Right lobe of liver (tissue), 6 donors: Measurements from ENCODE around the gene ZNF519. TPM values are rescaled to one million over a fixed set of nuclear protein-coding genes. Genes with fewer than 3 reads are reported as not detected.
"Not testable (repeated sequence)": the region's sequence is repeated elsewhere in the genome, so short reads cannot be mapped to it uniquely, and the experiment has no call there.

ENCODE experiments used
- ATAC-seq, 4 donors: fragments of 200-7000 bp; cut with Tn5 transposase; one replicate each; pipeline ENCODE4 v1.9.1; 2020; ENCODE audit warnings: mild to moderate bottlenecking in 4 of 4, moderate library complexity in 4 of 4
- DNase-seq, 3 donors: peaks; one replicate each; pipeline ENCODE4 v3.0.0-alpha.2; 2020
- H3K27ac ChIP-seq, 3 donors: fragments of 200-600 bp; one replicate each; pipeline ENCODE4 v1.8.0; 2022
- H3K27me3 ChIP-seq, 2 donors: fragments of 200-600 bp; one replicate each; pipeline ENCODE4 v1.8.0; 2022
- H3K36me3 ChIP-seq, 4 donors: fragments of 200-600 bp; sonication (generic) in 1 of 4; one replicate each; pipeline versions ENCODE4 v1.5.1 to v1.8.0; 2017 to 2022; ENCODE audit warnings: control low read depth in 1 of 4
- H3K4me1 ChIP-seq, 4 donors: fragments of 200-600 bp; sonication (generic) in 1 of 4; one replicate each; pipeline versions ENCODE4 v1.5.1 to v1.8.0; 2017 to 2022; ENCODE audit warnings: control low read depth in 1 of 4
- H3K4me3 ChIP-seq, 3 donors: fragments of 200-600 bp; one replicate each; pipeline ENCODE4 v1.8.0; 2022
- H3K9me3 ChIP-seq, 4 donors: fragments of 200-600 bp; sonication (generic) in 1 of 4; one replicate each; pipeline versions ENCODE4 v1.5.1 to v1.8.0; 2017 to 2022; ENCODE audit warnings: control low read depth in 1 of 4
- POLR2A ChIP-seq: fragments of 450-650 bp; IDR thresholded peaks from one replicate; pipeline ENCODE4 v1.6.1; 2017; ENCODE audit warnings: antibody characterized with exemption, mild to moderate bottlenecking
- WGBS: methylation state at CpG from one replicate; pipeline ENCODE4 v1.1.6; 2018; ENCODE audit warnings: low coverage, low lambda C conversion rate; ENCODE audit not compliant: insufficient coverage; ENCODE audit errors: missing lambda C conversion rate; 5-methylcytosine and 5-hydroxymethylcytosine counted together
- intact Hi-C, 2 donors: fragments of 100-400 bp; cut with DNase I; formaldehyde crosslinking; loops; one replicate each; pipeline versions ENCODE4 v1.11.2 to v1.14.1; 2022
- long read RNA-seq: library from polyadenylated mRNA; unstranded; transcript quantifications from one replicate; pipeline ENCODE4 v2.0.0, GENCODE V29; 2019
- total RNA-seq, 6 experiments: library from RNA; depleted of rRNA in 2 of 6; stranded (reverse); fragments of >200 nt in 2 of 6; fragmentation: NEBNext Ultra II Directional in 3 of 6; extraction: Animal tissue kit (Norgen Biotek cat#: 25700) in 3 of 6; gene quantifications; one replicate each; pipeline versions ENCODE4 v1.1.0 to v1.2.4, GENCODE V29; 2016 to 2023
- TF ChIP-seq, protein P1 (sequence below), 4 donors: fragments of 200-600 bp in 3 of 4; fragments of 450-650 bp in 1 of 4; IDR thresholded peaks; one replicate each; pipeline versions ENCODE4 v1.5.1 to v1.8.0; 2016 to 2022; ENCODE audit warnings: antibody characterized with exemption in 4 of 4, mild to moderate bottlenecking in 2 of 4
- donor health status: DM: no; HTN: yes; CAD: no.
- donor health status: DM: no; HTN: no; CAD: no.
- donor health status: DM: no; HTN: no; CAD: no.
- donor health status: DM: no; HTN: yes; CAD: no.
- donor health status: DM: no; HTN: yes; CAD: no.

Gene ZNF519
- total RNA-seq = 1 to 10 TPM in 5 of 6 experiments, under 1 TPM in 1; 0.66 to 2.1 (median 1.5) TPM
- long read RNA-seq = 0 reads

DNA sequence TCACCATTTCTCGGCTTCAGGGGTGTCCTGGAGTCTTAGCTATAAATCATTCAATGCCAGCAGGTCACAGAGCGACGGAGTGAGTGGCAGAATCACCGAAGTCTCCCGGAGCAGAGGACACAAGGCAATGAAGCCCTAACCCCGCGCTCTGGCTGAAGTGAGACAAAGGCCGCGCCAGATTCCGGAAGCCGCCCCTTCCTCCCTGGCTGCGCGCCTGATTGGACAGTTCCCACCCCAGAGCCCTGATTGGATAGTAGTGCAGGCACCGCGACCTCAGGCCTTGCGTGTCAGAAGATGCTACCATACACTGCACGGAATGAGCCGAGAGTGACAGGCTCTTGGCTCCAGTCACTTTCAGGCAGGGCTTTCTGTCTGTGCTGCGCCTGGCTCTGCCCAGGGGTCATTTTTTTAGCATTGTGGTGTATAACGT, at the start of gene ZNF519:
TSS of gene ZNF519 (minus strand) at position 165 of the 430 bp plus-strand sequence. CDS start at position 7, 158 bp downstream.
- H3K9me3 ChIP-seq, intact Hi-C loops, H3K36me3 ChIP-seq, H3K4me1 ChIP-seq, H3K27ac ChIP-seq, H3K27me3 ChIP-seq: not testable (repeated sequence)
- ATAC-seq = peak; percentile 100
- WGBS = 0% methylated on average over 11 of the region's 20 CpGs
- peak; percentile 89 to 95 (median 93) for DNase-seq
- H3K4me3 ChIP-seq = peak within 1 kb of the TSS; percentile 41 to 58 (median 58)

- DNase-seq (no peak), ATAC-seq (peak in 2 of 4 donors; percentile 11 to 28)
- Histone ChIP-seq H3K36me3 (no peaks in the 10 kb centered on the region), H3K27ac (no peak overlapping the region), H3K27me3 (no peaks in the 10 kb centered on the region), H3K9me3 (no peaks in the 10 kb centered on the region), H3K4me3 (peak overlapping the region in 1 of 3 donors; percentile 58), H3K4me1 (no peaks in the 10 kb centered on the region)
- no peak for TF ChIP-seq POLR2A
- TF ChIP-seq, protein P1, sequence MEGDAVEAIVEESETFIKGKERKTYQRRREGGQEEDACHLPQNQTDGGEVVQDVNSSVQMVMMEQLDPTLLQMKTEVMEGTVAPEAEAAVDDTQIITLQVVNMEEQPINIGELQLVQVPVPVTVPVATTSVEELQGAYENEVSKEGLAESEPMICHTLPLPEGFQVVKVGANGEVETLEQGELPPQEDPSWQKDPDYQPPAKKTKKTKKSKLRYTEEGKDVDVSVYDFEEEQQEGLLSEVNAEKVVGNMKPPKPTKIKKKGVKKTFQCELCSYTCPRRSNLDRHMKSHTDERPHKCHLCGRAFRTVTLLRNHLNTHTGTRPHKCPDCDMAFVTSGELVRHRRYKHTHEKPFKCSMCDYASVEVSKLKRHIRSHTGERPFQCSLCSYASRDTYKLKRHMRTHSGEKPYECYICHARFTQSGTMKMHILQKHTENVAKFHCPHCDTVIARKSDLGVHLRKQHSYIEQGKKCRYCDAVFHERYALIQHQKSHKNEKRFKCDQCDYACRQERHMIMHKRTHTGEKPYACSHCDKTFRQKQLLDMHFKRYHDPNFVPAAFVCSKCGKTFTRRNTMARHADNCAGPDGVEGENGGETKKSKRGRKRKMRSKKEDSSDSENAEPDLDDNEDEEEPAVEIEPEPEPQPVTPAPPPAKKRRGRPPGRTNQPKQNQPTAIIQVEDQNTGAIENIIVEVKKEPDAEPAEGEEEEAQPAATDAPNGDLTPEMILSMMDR (IDR thresholded peaks at IDR 0.05) = no peak
- intact Hi-C loops = no loop called here
- 39% methylated on average over 2 of the region's 28 CpGs for WGBS
Observed at GRCh38 chr18:14179306-14179705, 47.1 kb upstream of the ZNF519 start.

GRCh38 chr18:14178321-14179196, 46.3 kb upstream of the ZNF519 start:
- TF ChIP-seq, protein P1 (IDR thresholded peaks at IDR 0.05) = peak; percentile 32 to 62 (median 40)
- H3K4me1 ChIP-seq, H3K36me3 ChIP-seq, H3K9me3 ChIP-seq, H3K27me3 ChIP-seq, H3K27ac ChIP-seq, intact Hi-C loops: not testable (repeated sequence)
- ATAC-seq (peak; percentile 90 to 98 (median 94)), DNase-seq (peak; percentile 55 to 72 (median 61))
- H3K4me3 ChIP-seq = peak overlapping the region; percentile 23 to 58 (median 41)
- 16% methylated on average over 23 of the region's 61 CpGs for WGBS

DNA sequence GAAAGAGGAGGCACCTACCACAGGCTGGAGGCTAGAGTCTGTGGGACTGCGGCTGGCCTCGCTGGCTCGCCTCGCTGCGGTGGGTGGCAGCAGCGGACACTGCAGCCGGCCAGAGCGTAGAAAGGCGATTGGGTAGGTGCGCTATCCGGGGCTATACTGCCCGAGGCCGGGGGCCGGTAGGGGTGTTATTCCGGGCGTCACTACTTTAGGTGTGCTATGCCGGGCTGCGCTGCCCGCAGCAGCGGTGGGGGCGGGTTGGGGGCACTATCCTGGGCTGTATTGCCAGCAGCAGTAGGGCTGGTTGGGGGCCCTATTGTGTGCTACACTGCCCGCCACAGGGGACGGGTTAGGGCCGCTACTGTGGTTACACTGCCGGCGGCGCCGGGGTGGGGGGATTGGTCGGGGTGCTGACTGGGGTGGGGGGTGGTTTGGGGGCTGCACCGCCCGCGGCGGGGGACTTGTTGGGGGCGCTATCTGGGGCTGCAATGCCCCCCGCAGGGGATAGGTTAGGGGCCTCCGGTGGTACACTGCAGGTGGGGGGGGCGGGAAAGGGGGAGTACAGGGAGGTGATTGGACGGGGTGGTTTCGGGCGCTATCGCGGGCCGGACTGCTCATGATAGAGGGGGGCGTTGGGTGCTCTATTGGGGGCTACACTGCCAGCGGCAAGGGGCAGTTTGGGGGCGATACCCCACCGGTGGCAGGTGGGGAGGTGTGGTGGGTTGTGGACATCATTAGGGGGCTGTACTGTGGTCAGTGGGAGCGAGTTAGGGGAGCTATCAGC, 45.5 kb upstream of the ZNF519 start:
- H3K27me3 ChIP-seq, intact Hi-C loops, H3K4me1 ChIP-seq, DNase-seq, H3K36me3 ChIP-seq, H3K27ac ChIP-seq, H3K4me3 ChIP-seq, H3K9me3 ChIP-seq, ATAC-seq: not testable (repeated sequence)
- 96% methylated on average over 16 of the region's 48 CpGs for WGBS

GRCh38 chr18:14175404-14175803, 43.2 kb upstream of the ZNF519 start:
- DNase-seq, H3K36me3 ChIP-seq, H3K4me1 ChIP-seq, H3K27me3 ChIP-seq, H3K4me3 ChIP-seq, H3K27ac ChIP-seq, H3K9me3 ChIP-seq, ATAC-seq, intact Hi-C loops: not testable (repeated sequence)
- WGBS = 74% methylated on average over 6 of the region's 6 CpGs

GRCh38 chr18:14174706-14175085, 42.5 kb upstream of the ZNF519 start:
- no peak for DNase-seq
- peak in 1 of 4 donors; percentile 4 for ATAC-seq
- 76% methylated on average over 3 of the region's 5 CpGs for WGBS

DNA sequence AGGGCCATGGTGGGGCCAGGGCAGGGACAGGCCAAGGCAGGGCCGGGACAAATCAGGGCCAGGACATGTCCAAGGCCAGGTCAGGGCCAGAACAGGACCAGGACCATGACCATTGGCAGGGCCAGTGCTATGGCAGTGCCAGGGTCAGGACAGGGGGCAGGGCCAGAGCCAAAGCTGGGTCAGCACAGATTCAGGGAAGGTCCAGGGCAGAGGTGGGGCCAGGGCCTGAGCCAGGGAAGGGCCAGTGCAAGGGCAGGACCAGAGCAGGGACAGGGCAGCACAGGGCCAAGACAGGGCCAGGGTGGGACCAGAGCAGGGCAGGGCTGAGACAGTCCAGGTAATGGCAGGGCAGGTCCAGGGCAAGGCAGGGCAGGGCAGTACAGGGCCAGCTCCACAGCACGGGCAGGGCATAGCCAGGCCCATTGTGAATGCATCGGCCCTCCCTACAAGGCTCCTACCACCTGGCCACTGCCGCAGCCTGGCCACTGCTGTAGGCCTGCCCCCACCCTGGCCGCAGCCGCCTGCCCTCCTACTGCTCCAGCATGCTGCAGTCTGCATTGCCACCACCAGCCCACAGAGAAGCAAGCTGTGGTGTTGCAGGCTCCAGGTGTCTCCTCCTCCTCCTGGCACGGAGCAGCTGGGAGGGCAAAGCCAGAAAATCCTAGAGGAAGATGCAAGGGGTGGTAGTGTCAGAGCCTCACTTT, 41.9 kb upstream of the ZNF519 start:
- 100% methylated on average over 3 of the region's 7 CpGs for WGBS
- H3K27ac ChIP-seq, H3K9me3 ChIP-seq, H3K36me3 ChIP-seq, H3K4me3 ChIP-seq, intact Hi-C loops, H3K4me1 ChIP-seq, H3K27me3 ChIP-seq: not testable (repeated sequence)
- ATAC-seq = peak in 1 of 4 donors; percentile 14
- DNase-seq = peak in 1 of 3 donors; percentile 54

More at GRCh38 chr18:14174706-14175085, 42.5 kb upstream of the ZNF519 start:
- H3K36me3 ChIP-seq = no peaks in the 10 kb centered on the region
- no peaks in the 10 kb centered on the region for H3K9me3 ChIP-seq
- no peaks in the 10 kb centered on the region for H3K4me1 ChIP-seq
- intact Hi-C loops = no loop called here
- H3K27ac ChIP-seq = no peak overlapping the region
- H3K4me3 ChIP-seq = no peak overlapping the region
- no peaks in the 10 kb centered on the region for H3K27me3 ChIP-seq
- TF ChIP-seq, protein P1 (IDR thresholded peaks at IDR 0.05) = no peak
- TF ChIP-seq POLR2A = no peak
